ENCODE results near the gene EXTL2.

GRCh38 chr1:100921110-100921706 lies 26.6 kb upstream of the EXTL2 start:
- TF ChIP-seq POLR2AphosphoS5 (IDR thresholded peaks at IDR 0.05; ENCODE audit: low read depth, low read length) = no peak
- TF ChIP-seq CTCF (IDR thresholded peaks at IDR 0.05 in 2 of 3, conservative IDR thresholded peaks at IDR 0.05 in 1 of 3; ENCODE audit: borderline replicate concordance in 1 of 3, insufficient read depth in 1 of 3, low read depth in 2 of 3, low read length in 2 of 3) = peak; percentile 34 to 69 (median 66)
- no peak for TF ChIP-seq MAX (IDR thresholded peaks at IDR 0.05)
- TF ChIP-seq POLR2A (IDR thresholded peaks at IDR 0.05; ENCODE audit: borderline replicate concordance, extremely low read depth, insufficient read depth, insufficient read length) = no peak
- TF ChIP-seq RAD21 (IDR thresholded peaks at IDR 0.05; ENCODE audit: low read depth) = peak; percentile 65
- TF ChIP-seq EZH2 (IDR thresholded peaks at IDR 0.05) = no peak
- no peak for TF ChIP-seq JUND (IDR thresholded peaks at IDR 0.05)
- TF ChIP-seq, protein P1, sequence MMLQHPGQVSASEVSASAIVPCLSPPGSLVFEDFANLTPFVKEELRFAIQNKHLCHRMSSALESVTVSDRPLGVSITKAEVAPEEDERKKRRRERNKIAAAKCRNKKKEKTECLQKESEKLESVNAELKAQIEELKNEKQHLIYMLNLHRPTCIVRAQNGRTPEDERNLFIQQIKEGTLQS (IDR thresholded peaks at IDR 0.05) = no peak
- TF ChIP-seq EZH2phosphoT487 (IDR thresholded peaks at IDR 0.05; ENCODE audit: borderline replicate concordance) = no peak
